Adrenal gland (tissue), 5 donors: Measurements from ENCODE around the gene ERC2.

Experiments
- CTCF ChIP-seq, 6 experiments: fragments of 450-650 bp in 4 of 6; fragments of 200-600 bp in 2 of 6; sonication (generic) in 1 of 6; IDR thresholded peaks; 1 replicate in 5 of 6; 2 replicates in 1 of 6; pipeline versions ENCODE4 v1.5.1 to v1.8.0; 2016 to 2021; ENCODE audit warnings: antibody characterized with exemption in 6 of 6, mild to moderate bottlenecking in 2 of 6, moderate library complexity in 1 of 6
- POLR2A ChIP-seq, 2 donors: fragments of 450-650 bp; IDR thresholded peaks; one replicate each; pipeline ENCODE4 v1.6.1; 2017; ENCODE audit warnings: antibody characterized with exemption in 2 of 2, mild to moderate bottlenecking in 2 of 2, moderate library complexity in 1 of 2
- donor health status: DM: no; HTN: no; CAD: no.

- TF ChIP-seq POLR2A (IDR thresholded peaks at IDR 0.05) = no peak
- no peak for TF ChIP-seq CTCF (IDR thresholded peaks at IDR 0.05)
Measured at GRCh38 chr3:55716044-55716443, 752.2 kb downstream of the ERC2 start.
